GM19455 (cell line): ENCODE measurements around the gene SMAD5.

Experiments
- ATAC-seq: cut with Tn5 transposase; IDR thresholded peaks from one replicate; pipeline ENCODE4 v1.9.1; 2021; ENCODE audit not compliant: unreplicated experiment

SMAD5 gene

DNA sequence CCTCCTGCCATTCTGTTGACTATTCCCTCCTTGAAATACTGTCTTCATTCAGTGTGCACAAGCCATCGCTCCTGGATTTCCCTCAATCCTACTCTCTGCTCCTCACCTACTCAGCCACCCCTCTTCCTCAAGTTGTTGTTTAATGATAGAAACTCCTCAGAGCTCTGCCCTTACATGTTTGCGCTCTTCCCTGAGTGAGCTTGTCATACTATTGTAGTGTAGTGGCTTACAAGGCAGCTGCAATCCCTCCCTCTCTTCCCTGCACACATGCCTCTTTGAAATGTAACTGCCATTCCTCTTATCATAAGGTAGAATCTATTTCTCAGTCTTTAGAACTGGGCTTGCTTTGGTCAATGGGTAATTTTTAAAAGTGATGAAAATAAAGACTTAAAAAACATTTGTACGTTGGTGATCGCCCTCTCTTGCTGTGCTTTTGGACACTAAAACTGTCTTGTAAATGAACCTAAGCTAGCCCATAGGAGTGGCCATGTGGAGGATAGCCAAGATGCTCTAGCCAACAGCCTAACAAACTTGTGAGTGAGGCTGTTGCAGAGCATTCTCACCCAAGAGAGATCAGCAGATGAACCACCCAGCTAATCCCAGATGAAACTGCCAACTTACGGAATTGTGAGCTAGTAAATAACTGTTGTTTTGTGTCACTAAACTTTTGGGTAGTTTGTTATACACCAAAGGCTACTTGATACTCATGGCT is 18.1 kb upstream of the SMAD5 start:
- ATAC-seq, result no peak

DNA sequence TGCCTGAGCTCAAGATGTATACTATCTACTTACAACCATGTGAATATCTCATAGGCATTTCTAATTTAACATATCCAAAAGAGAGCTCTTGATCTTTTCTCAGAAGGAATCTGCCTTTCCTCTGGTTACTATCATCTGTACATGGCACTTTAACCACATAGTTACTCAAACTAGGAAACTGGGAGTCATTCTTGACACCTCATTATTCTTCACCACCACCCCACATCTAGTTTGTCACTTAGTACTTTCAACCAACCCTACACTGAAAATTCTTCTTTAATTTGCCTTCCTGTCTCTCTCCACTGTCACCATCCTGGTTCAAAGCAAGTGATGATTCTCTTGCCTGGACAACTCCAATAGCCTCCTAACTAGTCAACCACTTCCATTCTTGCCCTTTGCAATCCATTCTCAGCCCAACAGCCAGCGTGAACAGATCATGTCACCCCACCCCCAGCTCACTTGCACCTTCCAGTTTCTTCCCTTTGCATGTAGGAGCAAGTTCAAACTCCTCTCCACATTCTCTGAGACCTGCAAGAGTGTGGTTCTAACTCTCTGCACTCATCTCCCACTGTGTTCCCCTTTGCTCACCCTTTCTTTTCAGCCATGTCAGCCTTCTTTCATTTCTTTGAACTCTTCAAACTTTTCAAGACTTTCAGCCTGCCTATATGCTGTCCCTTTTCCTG is 17.3 kb upstream of the SMAD5 start:
- ATAC-seq, result no peak

DNA sequence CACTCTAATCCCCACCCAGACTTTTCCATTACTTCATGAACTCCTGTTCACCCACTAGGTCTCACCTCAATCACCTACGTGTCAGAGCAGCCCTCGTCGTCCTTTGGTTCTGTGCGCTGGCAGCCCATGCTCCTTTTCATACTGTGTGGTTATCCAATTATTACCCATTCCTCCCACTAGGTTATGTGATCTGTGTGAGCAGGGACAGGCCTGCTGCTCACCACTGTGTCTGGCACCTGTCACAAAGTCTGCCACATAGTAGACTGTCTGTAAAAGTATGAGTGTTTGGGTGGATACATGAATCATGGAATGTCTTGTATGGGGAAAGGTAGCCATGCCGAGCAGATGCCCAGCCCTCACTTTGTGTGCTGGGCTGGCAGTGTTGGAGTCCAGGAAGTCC is 12.1 kb upstream of the SMAD5 start:
- no peak for ATAC-seq

DNA sequence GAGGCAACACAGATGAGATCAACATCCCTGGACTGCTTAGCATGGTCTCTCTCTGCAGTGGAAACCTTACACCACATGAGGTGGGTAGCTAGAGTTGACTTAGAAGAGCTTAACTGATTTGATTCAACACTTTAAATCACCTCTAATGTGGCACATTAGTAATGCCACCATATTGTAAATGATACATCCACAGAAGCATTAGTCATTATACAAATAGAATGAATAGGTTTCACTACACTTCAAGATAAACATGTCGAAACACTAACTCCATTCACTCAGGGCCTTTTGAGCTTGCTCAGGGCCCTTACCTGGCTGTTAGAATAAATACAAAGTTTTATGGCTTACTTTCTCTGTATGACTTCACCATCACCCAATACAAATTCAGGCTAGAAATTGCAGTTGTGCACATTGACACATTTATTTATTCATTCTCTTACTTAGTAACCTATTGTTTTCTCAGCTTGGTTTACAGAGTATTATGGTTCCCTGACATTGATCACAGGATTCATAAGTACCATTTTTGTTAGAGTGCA is 9.3 kb upstream of the SMAD5 start:
- ATAC-seq, result no peak

DNA sequence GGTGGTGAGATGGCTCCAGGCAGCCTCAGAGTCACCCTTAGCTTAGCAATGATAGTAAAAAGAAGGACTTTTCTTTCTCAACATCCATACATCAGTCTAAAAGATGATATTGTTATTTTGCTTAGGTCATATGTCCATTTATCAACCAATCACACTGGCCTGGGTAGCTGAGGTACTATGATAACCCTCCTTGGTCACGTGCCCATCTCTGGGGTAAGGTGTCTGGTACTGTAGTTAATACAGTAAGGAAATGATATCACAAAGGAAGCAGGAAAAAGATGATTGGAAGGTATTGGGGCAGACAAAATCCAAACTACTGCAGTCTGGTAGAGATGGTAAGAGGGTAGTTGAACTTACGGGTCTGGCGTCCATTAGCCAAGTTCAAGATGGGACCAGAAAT is 5.1 kb upstream of the SMAD5 start:
- ATAC-seq, result no peak

DNA sequence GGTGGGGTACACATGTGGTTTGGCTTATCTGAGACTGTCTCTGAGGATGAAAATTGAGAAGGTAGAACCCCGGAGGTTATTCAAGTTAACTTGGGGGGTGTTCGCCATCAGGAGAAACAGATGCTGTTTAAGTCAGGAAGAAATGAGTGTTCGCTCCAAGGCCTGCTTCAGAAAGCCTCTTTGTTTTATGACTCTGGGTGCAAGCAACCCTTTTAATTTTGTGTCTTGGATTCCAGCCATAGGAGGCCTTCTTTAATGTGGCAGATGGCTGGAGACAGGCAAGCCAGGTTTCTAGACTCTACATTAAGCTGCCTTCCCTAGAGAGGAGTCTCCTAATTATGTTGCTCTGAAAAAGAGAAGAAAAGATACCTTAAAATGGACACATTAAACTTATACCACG is 4.2 kb upstream of the SMAD5 start:
- no peak for ATAC-seq

DNA sequence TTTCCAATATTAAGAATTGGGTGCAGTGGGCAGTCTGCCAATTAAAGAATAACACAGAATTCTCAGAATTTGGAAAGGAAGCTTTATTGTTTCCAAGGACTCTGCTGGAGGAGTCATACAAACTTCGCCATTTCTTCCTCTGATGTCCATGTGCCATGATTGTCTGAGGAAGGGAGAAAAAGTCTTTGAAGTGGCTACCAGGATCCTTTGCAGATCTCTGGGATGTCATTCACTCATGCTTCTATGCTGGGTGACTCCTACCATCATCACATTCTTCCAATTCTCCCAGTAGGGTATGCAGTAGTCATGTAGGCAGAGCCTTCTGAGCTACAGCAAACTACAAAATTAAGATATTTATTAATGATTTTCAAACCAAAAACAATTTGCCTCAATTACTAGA is 3.2 kb upstream of the SMAD5 start:
- ATAC-seq, result no peak

DNA sequence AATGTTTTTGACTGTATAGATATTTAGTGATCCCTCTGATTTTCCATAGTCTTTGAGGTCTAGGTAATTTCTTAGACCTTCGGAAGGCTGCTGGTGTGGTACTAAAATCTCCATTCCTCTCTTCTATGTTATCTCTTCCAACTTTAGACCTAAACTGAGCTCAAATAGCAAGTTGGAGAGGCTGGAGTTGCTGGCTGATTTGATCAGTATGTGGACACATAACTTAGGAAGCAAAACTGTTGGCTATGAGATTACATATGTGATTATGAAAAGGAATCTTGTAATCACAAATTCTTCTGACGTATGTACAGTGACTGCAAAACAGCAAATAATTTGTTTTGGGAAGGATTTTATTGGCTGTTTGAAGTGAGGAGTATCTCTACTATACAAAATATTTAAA is 2.1 kb upstream of the SMAD5 start:
- ATAC-seq, result no peak

DNA sequence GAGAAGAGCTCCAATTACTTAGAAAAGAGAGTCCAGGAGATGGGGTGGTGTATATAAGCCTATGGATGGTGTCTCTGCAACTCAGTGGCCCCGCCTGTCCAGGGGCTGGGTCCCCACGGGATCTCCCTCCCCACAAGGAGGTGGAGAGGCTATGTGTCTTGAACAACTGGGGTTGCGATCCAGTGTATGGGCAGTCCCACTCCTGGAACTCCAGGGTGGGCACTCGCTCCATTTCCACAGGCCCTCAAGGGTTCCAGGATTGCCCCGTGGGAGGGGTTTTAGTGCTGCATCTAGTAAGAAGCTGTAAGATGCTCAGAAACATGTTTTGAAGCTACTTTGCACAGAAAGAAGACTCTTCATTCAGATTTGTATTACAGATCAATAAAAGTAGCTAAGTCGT is 558 bp upstream of the SMAD5 start:
- peak; percentile 18 for ATAC-seq

DNA sequence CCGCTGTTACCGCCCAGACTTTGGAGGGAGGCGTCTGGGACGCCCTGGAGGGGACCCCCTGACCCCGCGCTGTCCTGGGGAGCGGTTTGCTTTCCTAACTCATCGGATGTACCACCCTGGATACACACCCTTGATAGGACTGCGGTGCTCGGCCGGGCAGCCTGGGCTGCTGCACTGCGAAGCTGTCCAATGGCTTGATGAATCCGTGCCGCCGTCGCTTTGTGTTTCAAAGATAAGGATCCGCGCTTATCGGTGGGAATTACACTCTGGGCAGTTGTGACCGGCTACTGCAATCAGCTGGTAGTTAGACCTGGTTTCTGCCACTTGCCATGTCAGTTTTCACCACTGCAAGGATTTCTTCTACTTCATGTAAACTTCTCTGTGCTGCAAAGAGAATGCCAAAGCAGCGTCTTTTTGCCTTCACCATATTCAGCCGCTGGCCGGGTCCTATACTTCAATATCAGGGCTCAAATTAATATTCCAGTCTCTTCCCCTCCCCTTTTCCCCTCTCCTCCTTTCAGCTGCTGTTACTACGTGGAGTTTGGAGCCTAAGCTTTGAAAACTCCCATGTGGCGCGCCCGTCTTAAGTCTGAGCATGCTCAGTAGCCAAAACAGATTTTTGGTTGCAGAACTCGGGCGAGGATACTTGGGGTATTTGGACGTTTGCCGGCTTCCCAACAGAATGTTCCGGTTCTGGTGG is 727 bp downstream of the SMAD5 start:
- ATAC-seq, result peak; percentile 32

DNA sequence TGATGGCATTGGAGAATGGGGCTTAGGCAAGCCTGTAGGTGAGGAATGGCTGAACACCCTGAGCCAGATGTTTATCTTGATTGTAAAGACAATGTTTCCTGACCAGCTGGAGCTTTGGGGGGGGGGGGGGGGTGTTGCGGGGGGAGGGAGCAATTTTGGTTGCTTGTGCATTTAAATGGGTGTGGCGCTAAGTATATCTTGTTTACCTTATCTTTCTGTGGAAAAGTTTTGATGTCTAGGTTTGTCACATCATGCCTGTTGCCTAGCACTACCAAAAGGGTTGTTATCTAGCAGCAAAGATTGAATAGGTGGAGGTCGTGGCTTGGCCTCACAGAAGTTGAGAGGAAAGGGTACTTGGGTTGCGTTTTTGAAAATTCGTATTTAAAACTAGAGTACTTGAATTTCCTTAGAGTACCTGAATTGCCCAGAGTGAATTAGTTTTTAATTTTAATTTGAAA is 1.3 kb downstream of the SMAD5 start:
- ATAC-seq, result no peak

DNA sequence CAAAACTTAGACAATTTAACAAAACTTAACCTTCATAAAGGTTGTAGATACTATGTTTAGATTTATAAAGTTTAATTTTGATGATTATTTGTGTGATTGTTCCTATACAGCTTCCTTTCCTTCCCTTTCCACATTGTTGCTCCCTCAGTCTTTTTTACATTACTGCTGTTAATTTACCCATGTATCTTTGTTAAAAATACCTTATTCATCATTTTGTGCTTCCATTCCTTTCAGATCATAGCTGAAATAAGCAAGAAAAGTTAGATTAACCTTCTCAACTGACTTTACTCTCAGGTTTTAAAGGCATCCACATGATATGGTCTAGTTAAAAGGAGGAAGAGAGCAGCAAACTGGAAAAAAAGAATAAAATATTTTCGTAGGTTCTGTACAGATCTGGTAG is 2.0 kb downstream of the SMAD5 start:
- no peak for ATAC-seq

DNA sequence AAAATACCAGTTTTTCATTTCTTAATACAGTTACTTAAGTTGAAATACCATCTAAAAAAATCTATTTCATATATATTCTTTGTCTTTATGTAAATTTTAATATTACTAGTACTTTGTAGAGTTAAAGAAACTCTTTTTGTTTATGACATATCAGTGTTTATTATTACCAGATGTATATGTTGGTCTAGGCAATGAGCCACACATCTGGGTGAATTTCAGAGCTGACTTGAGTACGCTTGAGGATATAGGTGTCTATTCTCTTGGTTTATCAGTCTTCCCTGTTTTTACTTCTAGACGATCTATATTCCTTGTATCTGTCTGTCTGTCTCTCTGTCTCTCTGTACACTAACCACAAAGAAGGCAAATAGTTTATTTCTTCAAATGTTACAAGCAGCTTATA is 2.9 kb downstream of the SMAD5 start:
- no peak for ATAC-seq

DNA sequence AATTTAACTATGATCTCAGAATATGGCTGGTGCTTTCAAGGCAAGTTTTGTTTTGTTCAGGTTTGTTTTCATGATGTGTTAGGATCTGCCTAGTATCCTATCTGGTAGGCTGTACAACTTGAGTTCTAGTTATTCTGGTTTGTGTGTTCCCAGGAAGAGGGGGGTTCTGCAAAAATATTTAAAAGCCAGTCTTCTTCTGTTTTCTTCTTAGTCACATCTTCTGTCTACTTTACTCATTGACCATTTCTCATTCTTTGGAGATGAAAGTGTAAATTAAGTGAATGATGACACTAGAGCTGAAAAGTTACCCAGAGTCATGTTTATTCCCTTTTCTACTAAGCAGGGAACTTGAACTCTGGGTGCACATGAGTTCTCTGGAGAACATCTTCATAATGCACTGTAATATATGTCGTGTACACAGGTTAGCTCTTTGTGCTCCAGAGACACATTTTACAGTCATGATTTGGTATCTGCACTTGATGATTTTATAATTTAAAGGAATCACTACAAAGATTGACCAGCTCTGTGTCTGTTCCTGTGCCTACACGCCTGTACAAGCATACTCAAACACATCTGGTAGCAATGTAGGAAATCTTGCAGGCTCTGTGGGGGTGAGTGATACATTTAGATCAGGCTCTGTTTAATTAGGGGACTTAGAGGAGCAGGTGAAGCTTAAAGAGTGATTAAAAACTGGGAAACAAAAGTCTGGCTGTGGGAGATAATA is 5.0 kb downstream of the SMAD5 start:
- ATAC-seq, result no peak

DNA sequence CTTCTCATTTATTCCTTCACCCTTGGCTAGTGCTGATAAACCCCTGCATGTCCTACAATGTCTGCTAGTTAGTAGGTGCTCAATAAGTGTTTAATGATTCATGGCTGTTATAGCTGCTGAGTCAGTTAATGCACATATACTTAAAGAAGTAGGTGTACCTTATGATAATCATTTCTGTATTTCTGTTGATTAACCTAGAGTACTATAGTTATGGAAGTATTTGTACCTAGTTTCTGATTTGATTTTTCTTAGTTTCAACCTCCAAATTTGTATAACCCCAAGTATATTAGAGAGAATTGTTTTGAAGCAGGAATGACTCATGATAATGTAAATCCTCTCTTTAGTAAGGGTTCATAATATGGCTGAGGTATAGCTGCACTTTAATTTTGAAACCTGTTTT is 8.9 kb downstream of the SMAD5 start:
- ATAC-seq, result peak; percentile 80

DNA sequence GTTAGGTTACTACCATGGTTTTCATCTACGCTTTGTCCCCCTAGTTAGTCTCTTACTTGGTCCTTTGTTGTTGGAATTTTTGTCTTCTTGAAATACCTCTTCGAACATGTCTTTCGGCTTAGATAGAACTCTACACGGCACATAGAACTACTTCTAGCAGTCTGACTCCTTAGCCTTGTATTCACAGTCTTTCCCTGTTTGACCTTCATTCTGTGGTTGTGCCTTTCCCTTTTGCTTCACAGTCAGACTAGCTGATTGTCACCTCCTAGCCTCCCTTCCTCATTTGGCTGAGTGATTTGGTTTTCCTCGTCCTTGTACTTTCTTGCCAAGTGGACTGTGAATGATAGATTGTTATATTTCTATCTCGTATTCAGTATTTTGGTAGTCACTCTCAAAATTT is 10.7 kb downstream of the SMAD5 start:
- ATAC-seq, result no peak

DNA sequence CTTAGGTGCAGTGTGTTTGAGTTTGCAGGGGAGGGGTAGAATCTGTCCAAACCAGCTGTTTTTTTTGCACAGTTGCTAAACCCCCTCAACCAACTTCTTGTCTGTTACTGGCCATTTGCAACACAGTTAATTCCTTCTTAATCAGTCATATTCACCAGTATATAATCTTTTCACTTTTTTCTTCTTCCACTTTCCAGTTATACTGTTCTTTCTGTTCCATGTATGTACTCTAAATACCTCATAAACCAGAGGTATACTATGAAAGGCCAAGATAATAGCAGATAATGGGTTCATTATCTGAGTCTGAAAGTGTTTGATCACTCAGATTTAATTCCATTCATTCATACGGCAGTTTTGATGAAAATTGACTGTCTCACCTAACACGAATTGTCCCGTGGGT is 11.1 kb downstream of the SMAD5 start:
- no peak for ATAC-seq

DNA sequence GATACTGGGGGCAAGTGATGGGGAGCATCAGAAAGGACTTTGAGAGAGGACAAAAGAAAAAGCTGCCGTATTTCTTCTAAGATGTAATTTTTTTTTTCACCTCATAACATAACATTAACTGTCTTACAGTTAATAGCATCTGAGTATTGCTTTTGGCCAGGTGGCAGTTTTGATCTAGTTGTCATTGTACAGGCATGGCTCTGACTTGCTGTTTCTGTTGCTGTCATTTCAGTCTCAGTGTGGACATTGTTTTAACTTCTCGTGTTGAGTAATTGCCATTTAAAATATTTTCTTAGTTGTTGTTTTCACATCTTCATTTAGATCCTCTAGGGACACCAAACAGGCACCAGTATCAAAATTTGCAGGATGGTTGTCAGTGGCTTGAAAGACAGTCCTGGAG is 12.4 kb downstream of the SMAD5 start:
- ATAC-seq, result peak; percentile 75

DNA sequence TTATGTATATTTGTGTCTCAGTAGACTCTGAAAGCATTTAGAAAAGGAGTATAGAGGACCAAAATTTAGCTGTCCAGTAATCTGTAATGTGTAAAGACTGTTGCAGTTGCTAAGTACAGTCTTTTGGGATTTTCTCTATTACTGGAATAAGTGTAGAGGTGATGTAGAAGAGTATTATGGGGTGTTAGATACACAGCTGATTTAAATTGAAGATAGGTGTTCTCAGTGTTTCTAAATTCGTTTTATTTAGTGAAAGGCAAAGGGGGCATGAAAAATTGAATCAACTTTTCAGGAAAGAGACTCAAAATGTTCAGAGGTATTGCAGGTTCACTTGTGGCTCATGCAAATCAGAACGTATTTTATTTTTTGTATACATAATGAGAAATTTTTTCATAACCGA is 13.6 kb downstream of the SMAD5 start:
- ATAC-seq, result no peak

DNA sequence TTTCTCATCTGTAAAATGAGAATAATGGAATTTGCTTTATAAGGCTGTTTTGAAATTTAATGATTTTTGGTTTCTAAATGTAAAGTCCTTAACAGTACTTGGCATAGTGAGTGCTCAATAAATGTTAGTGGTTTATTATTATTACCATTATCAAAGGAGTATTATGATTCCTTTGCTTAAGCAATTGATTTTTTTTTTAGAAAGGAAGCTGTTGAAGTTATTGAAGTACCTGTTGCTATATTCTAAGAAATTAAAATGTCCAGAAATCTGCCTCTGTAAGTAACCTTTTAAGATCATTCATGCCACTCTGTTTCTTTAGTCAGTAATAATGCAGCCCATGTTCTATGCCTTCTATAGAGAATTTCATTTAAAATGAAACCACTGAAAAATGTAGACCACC is 15.0 kb downstream of the SMAD5 start:
- ATAC-seq, result no peak

DNA sequence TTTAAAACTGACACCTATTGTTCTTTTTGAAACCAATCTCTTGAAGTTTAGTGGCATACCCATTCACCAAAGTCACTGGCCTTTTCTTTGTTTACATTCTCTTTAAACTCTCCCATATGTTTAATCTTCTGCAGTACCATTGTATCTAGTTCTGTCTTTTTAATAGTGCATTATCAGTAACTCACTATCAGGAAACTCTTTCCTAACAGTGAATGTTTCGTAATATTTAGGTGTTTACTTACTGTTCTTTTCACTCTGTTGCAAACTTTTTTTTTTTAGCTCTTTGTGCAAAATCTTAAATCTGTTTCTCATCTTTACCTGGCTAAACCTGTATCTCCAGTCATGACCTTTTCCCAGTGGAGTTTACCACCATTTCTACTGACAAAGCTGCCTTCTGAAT is 17.2 kb downstream of the SMAD5 start:
- no peak for ATAC-seq
